Vagina (tissue), 2 donors: ENCODE data around the gene SPTBN1. TPM values are rescaled to one million over a fixed set of nuclear protein-coding genes. Genes with fewer than 3 reads are reported as not detected.

Source experiments
- DNase-seq, 2 donors: peaks; one replicate each; pipeline ENCODE4 v3.0.0-alpha.2; 2017; ENCODE audit errors: extremely low spot score in 2 of 2
- H3K27ac ChIP-seq: fragments of 200-600 bp; sonication (generic); one replicate; pipeline ENCODE4 v1.5.1; 2019
- H3K27me3 ChIP-seq: fragments of 200-600 bp; sonication (generic); one replicate; pipeline ENCODE4 v1.5.1; 2019
- H3K36me3 ChIP-seq, 2 donors: fragments of 200-600 bp; sonication (generic); one replicate each; pipeline ENCODE4 v1.5.1; 2017 to 2019
- H3K4me1 ChIP-seq: fragments of 200-600 bp; sonication (generic); one replicate; pipeline ENCODE4 v1.5.1; 2019
- H3K4me3 ChIP-seq, 2 donors: fragments of 200-600 bp; sonication (generic); 1 replicate in 1 of 2; 2 replicates in 1 of 2; pipeline ENCODE4 v1.5.1; 2016 to 2019
- H3K9me3 ChIP-seq: fragments of 200-600 bp; sonication (generic); one replicate; pipeline ENCODE4 v1.5.1; 2019
- POLR2A ChIP-seq, 2 donors: fragments of 450-650 bp; IDR thresholded peaks; one replicate each; pipeline ENCODE4 v1.6.1; 2017; ENCODE audit warnings: antibody characterized with exemption in 2 of 2, mild to moderate bottlenecking in 2 of 2, moderate library complexity in 2 of 2
- POLR2AphosphoS5 ChIP-seq, 2 donors: sonication (generic); formaldehyde crosslinking; IDR thresholded peaks; one replicate each; pipeline ENCODE4 v1.9.0; 2017; ENCODE audit warnings: antibody characterized with exemption in 2 of 2, mild to moderate bottlenecking in 2 of 2, low read depth in 1 of 2; ENCODE audit not compliant: insufficient read depth in 1 of 2
- intact Hi-C: fragments of 100-400 bp; cut with DNase I; formaldehyde crosslinking; loops from one replicate; pipeline ENCODE4 v1.15.1; 2023
- total RNA-seq: library from RNA; depleted of rRNA; stranded (reverse); fragments of >200 nt; gene quantifications from one replicate; pipeline ENCODE4 v1.2.3, GENCODE V29; 2016
- TF ChIP-seq, protein P1 (sequence below), 3 experiments: fragments of 450-650 bp in 2 of 3; fragments of 200-600 bp in 1 of 3; sonication (generic) in 1 of 3; IDR thresholded peaks; one replicate each; pipeline ENCODE4 v1.5.1; 2017 to 2019; ENCODE audit warnings: antibody characterized with exemption in 3 of 3, mild to moderate bottlenecking in 2 of 3, moderate library complexity in 2 of 3

The SPTBN1 gene
- total RNA-seq, 1 donor from 2014 or later: 278 TPM

DNA sequence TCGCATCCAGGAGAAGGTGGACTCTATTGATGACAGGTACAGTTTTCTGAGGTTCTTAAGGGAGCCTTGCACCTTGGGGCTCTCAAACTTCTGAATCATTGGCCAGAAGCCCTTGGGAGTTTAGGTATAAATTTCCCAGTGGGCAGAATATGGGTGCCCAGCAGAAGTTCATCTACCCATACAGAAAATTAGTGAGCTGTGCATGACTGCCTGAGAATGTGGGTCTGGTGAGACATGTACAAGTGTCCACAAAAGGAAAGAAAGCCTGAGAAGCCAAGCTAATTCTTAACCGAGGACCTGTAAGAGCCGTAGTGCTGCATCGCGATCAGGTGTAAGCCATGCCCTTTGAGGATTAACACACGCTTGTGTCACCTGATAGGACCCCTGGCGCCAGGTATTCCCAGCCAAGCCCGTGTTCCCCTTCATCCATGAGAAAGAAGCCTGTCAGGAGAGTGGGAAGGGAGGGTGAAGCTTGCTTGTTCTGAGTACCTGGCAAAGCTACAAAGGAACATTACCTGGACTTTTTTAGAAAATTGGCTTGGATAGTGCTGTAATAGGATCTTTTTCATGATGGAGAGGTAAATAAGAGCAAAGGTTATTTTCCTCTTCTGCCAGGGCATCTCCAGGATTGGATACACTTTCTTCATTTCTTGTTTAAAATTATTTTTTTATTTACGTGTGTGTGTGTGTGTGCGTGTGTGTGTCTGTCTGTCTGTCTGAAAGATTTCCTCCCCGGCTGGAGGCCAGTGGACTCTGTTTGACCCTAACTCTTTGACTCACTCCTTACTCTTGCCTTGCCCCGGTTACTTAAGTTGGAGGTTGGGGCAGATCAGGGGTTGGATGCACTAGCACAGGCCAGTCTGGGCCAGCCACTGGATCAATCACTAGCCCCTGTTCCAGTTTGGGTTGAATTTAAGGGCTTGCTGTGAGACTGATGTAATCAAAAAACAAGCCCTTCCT, 176.9 kb downstream of the SPTBN1 start:
- Histone ChIP-seq H3K27me3 (no peaks in the 10 kb centered on the region), H3K4me3 (no peak overlapping the region), H3K9me3 (no peaks in the 10 kb centered on the region), H3K4me1 (peaks cover 37% of the 10 kb centered on the region), H3K36me3 (peaks cover 0 to 57% of the 10 kb centered on the region in 2 donors), H3K27ac (peak overlapping the region; percentile 75)
- TF ChIP-seq, protein P1, sequence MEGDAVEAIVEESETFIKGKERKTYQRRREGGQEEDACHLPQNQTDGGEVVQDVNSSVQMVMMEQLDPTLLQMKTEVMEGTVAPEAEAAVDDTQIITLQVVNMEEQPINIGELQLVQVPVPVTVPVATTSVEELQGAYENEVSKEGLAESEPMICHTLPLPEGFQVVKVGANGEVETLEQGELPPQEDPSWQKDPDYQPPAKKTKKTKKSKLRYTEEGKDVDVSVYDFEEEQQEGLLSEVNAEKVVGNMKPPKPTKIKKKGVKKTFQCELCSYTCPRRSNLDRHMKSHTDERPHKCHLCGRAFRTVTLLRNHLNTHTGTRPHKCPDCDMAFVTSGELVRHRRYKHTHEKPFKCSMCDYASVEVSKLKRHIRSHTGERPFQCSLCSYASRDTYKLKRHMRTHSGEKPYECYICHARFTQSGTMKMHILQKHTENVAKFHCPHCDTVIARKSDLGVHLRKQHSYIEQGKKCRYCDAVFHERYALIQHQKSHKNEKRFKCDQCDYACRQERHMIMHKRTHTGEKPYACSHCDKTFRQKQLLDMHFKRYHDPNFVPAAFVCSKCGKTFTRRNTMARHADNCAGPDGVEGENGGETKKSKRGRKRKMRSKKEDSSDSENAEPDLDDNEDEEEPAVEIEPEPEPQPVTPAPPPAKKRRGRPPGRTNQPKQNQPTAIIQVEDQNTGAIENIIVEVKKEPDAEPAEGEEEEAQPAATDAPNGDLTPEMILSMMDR (IDR thresholded peaks at IDR 0.05): no peak
- no peak for TF ChIP-seq POLR2AphosphoS5 (IDR thresholded peaks at IDR 0.05; ENCODE audit: insufficient read depth in 1 of 2, low read depth in 1 of 2)
- no peak for TF ChIP-seq POLR2A (IDR thresholded peaks at IDR 0.05)
- no peak for DNase-seq
- intact Hi-C loops: no loop called here

GRCh38 chr2:54634021-54634420, 177.9 kb downstream of the SPTBN1 start:
- TF ChIP-seq, protein P1 (IDR thresholded peaks at IDR 0.05): no peak
- TF ChIP-seq POLR2A (IDR thresholded peaks at IDR 0.05): no peak
- TF ChIP-seq POLR2AphosphoS5 (IDR thresholded peaks at IDR 0.05; ENCODE audit: insufficient read depth in 1 of 2, low read depth in 1 of 2): no peak
- Histone ChIP-seq H3K4me1 (peaks cover 43% of the 10 kb centered on the region), H3K27me3 (no peaks in the 10 kb centered on the region), H3K4me3 (no peak overlapping the region), H3K27ac (peak overlapping the region; percentile 75), H3K9me3 (no peaks in the 10 kb centered on the region), H3K36me3 (peaks cover 0 to 57% of the 10 kb centered on the region in 2 donors)
- DNase-seq: no peak
- intact Hi-C loops: no loop called here

- no peaks in the 10 kb centered on the region for H3K9me3 ChIP-seq
- H3K4me3 ChIP-seq: peak overlapping the region in 1 of 2 donors; percentile 4
- intact Hi-C loops: no loop called here
- H3K4me1 ChIP-seq: peaks cover 51% of the 10 kb centered on the region
- no peaks in the 10 kb centered on the region for H3K27me3 ChIP-seq
- peak in 1 of 2 donors; percentile 85 for DNase-seq
- TF ChIP-seq POLR2AphosphoS5 (IDR thresholded peaks at IDR 0.05; ENCODE audit: insufficient read depth in 1 of 2, low read depth in 1 of 2) (peak in 1 of 2 donors; percentile 52), POLR2A (IDR thresholded peaks at IDR 0.05) (no peak)
- TF ChIP-seq, protein P1 (IDR thresholded peaks at IDR 0.05): no peak
- H3K36me3 ChIP-seq: peaks cover 0 to 50% of the 10 kb centered on the region in 2 donors
- H3K27ac ChIP-seq: peak overlapping the region; percentile 75
These were observed 178.7 kb downstream of the SPTBN1 start for GRCh38 chr2:54634564-54635511.

DNA sequence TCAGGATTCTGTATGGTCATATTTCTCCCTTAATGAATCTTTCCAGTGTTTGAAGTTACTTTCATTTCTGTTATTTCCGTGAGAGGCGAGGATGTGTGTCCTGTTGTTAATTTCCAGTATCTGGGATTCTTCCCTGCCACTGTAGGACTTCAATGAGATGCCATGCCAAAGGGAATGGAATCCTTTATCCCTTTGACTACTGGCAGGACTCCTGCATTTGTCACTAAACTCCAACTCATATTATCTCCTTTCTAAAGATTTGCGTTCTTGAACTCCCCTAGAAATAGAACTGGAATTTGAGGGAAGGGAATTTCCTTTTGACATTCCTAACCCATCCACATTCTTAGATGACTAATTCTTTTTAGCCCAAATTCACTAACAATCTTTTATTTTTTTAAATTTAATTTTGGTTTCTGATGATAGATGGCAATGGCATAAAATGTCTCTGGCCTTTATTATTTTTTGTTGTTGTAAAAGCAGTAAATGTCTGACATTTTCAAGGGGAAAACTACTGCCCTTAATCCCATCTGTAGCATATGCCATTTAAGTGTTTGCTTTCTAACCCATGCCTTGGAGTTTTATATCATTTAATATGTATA, 179.5 kb downstream of the SPTBN1 start:
- no peaks in the 10 kb centered on the region for H3K9me3 ChIP-seq
- H3K4me3 ChIP-seq: peak overlapping the region in 1 of 2 donors; percentile 4
- H3K27me3 ChIP-seq: no peaks in the 10 kb centered on the region
- peaks cover 56% of the 10 kb centered on the region for H3K4me1 ChIP-seq
- TF ChIP-seq, protein P1 (IDR thresholded peaks at IDR 0.05): no peak
- TF ChIP-seq POLR2A (IDR thresholded peaks at IDR 0.05) (no peak), POLR2AphosphoS5 (IDR thresholded peaks at IDR 0.05; ENCODE audit: insufficient read depth in 1 of 2, low read depth in 1 of 2) (no peak)
- intact Hi-C loops: no loop called here
- peak overlapping the region; percentile 75 for H3K27ac ChIP-seq
- peaks cover 0 to 42% of the 10 kb centered on the region in 2 donors for H3K36me3 ChIP-seq
- DNase-seq: no peak
